ENCODE results near the gene CDK5. TPM values are rescaled to one million over a fixed set of nuclear protein-coding genes. Genes with fewer than 3 reads are reported as not detected.

CDK5 gene
- total RNA-seq, 1 experiment from 2014 or later: 23.8 TPM

DNA sequence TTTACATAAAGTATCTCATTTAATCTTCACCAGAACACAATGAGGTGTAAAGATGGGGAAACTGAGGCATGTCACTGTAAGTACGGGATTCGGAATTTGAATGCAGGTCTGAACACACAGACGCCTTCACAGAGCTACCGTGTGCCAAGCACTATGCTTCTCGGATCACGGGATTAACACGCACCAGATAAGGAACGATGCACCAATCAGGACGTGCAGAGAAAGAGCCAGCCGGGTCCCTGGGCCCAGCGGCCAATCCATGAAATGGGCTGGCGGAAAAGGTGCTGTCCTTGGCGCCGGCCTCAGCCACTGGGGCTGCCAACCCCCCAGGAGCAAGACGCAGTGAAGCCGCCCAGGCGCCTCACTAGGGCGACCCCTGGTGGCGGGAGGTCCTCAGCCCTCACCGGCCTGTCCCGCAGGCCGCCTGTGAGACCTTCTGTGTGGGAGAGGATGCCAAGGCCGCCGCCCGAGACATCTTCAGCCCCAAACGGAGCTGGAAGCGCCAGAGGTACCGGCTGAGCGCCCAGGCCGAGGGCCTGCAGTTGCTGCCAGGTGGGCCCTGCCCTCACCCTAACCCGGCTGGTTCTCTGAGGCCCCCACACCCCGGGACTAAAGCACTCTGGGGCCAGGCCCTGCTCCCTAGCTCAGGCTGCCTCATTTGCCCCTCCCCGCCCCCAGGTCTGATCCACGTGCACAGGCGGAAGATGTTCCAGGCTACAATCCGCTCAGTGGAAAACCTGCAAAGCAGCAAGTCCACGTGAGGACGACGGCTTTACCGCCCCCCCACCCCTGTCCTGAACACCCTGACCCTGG is 49.0 kb downstream of the CDK5 start:
- Mint-ChIP-seq H3K27ac (ENCODE audit: unreplicated experiment) (no peak overlapping the region), H3K27me3 (ENCODE audit: insufficient read depth, unreplicated experiment) (peaks cover 3% of the 10 kb centered on the region), H3K9me3 (ENCODE audit: unreplicated experiment) (no peaks in the 10 kb centered on the region), H3K4me1 (ENCODE audit: low read depth, unreplicated experiment) (peaks cover 10% of the 10 kb centered on the region), H3K36me3 (ENCODE audit: insufficient read depth, unreplicated experiment) (no peaks in the 10 kb centered on the region), H3K4me3 (ENCODE audit: unreplicated experiment) (no peak overlapping the region)
- Histone ChIP-seq H3K4me3 (ENCODE audit: low read depth, low read length) (no peak overlapping the region), H3K27me3 (replicated peaks; ENCODE audit: control insufficient read depth, insufficient read depth, low read length) (no peaks in the 10 kb centered on the region), H3K4me1 (peaks cover 23% of the 10 kb centered on the region), H3K36me3 (ENCODE audit: control insufficient read depth, insufficient read depth, low read length) (no peaks in the 10 kb centered on the region), H3K9me3 (no peaks in the 10 kb centered on the region)
- CTCF ChIA-PET: interaction anchor here (1.0 to 1.6 kb wide), 3 partner anchors 10 to 46 kb away, joined by 5 to 7 read pairs (median 7); no protein-coding TSS in a partner anchor
- TF ChIP-seq, protein P1, sequence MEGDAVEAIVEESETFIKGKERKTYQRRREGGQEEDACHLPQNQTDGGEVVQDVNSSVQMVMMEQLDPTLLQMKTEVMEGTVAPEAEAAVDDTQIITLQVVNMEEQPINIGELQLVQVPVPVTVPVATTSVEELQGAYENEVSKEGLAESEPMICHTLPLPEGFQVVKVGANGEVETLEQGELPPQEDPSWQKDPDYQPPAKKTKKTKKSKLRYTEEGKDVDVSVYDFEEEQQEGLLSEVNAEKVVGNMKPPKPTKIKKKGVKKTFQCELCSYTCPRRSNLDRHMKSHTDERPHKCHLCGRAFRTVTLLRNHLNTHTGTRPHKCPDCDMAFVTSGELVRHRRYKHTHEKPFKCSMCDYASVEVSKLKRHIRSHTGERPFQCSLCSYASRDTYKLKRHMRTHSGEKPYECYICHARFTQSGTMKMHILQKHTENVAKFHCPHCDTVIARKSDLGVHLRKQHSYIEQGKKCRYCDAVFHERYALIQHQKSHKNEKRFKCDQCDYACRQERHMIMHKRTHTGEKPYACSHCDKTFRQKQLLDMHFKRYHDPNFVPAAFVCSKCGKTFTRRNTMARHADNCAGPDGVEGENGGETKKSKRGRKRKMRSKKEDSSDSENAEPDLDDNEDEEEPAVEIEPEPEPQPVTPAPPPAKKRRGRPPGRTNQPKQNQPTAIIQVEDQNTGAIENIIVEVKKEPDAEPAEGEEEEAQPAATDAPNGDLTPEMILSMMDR (IDR thresholded peaks at IDR 0.05; ENCODE audit: insufficient read depth in 1 of 2, low read depth in 1 of 2, low read length in 1 of 2, severe bottlenecking in 1 of 2, unreplicated experiment in 1 of 2): peak; percentile 43 to 59
- POLR2A ChIA-PET: no interaction called here
- intact Hi-C loops (cut with micrococcal nuclease; ENCODE audit: unreplicated experiment): loop anchor here (2.0 kb wide), 1 partner anchor 46 kb away; no protein-coding TSS in a partner anchor
- no TSS peak for BruUV-seq (replicated peaks)
- DNase-seq: peak in 1 of 2 experiments; percentile 68

DNA sequence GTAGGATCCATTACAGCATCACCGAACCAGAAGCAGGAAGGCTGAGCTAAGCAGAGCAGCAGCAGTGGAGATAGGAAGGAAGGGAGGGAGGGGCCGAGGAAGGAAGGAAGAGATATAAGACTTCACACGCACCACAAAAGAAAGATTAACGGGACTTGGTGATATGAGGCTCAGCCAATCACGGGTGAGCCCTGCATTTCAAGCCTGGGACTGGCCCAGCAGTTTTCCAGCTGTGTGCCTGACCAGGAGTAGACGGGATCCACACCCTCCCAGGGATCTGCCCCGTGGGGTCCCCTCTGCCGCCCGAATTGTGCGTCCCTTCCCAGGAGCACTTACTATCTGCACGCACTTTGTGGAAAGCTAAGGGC is 49.6 kb downstream of the CDK5 start:
- Histone ChIP-seq H3K27me3 (replicated peaks; ENCODE audit: control insufficient read depth, insufficient read depth, low read length) (no peaks in the 10 kb centered on the region), H3K4me1 (peaks cover 23% of the 10 kb centered on the region), H3K9me3 (no peaks in the 10 kb centered on the region), H3K4me3 (ENCODE audit: low read depth, low read length) (no peak overlapping the region), H3K36me3 (ENCODE audit: control insufficient read depth, insufficient read depth, low read length) (no peaks in the 10 kb centered on the region)
- CTCF ChIA-PET: interaction anchor here (0.9 to 1.4 kb wide), 2 partner anchors 10 to 46 kb away, joined by 3 to 4 read pairs; no protein-coding TSS in a partner anchor
- Mint-ChIP-seq H3K27ac (ENCODE audit: unreplicated experiment) (no peak overlapping the region), H3K4me1 (ENCODE audit: low read depth, unreplicated experiment) (peaks cover 10% of the 10 kb centered on the region), H3K9me3 (ENCODE audit: unreplicated experiment) (no peaks in the 10 kb centered on the region), H3K36me3 (ENCODE audit: insufficient read depth, unreplicated experiment) (no peaks in the 10 kb centered on the region), H3K4me3 (ENCODE audit: unreplicated experiment) (no peak overlapping the region), H3K27me3 (ENCODE audit: insufficient read depth, unreplicated experiment) (peaks cover 3% of the 10 kb centered on the region)
- POLR2A ChIA-PET: no interaction called here
- no TSS peak for BruUV-seq (replicated peaks)
- TF ChIP-seq, protein P1 (IDR thresholded peaks at IDR 0.05; ENCODE audit: insufficient read depth in 1 of 2, low read depth in 1 of 2, low read length in 1 of 2, severe bottlenecking in 1 of 2, unreplicated experiment in 1 of 2): no peak
- intact Hi-C loops (cut with micrococcal nuclease; ENCODE audit: unreplicated experiment): loop anchor here (2.0 kb wide), 1 partner anchor 45 kb away; no protein-coding TSS in a partner anchor
- DNase-seq: no peak

DNA sequence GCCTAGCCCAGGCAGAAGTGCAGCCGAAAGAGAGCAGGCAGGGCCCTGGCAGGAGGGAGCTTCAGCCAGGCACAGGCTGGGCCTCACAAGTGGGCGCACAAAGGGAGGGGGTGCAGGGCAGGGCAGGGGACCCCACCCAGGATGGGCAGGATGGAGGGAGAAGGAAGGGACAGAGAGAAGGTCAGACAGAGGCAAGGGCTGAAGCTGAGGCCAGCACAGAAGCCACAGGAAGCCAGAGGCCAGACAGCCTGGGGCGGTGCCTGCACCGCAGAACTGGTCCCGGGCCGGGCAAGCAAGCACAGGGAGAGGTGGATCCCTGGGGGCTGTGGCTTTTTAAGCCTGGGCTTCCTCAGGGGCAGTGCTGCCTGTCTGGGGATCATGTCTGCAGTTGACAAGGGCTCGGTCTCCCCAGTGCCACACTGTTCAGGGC is 50.2 kb downstream of the CDK5 start:
- TF ChIP-seq, protein P1 (IDR thresholded peaks at IDR 0.05; ENCODE audit: insufficient read depth in 1 of 2, low read depth in 1 of 2, low read length in 1 of 2, severe bottlenecking in 1 of 2, unreplicated experiment in 1 of 2): no peak
- Histone ChIP-seq H3K9me3 (no peaks in the 10 kb centered on the region), H3K4me3 (ENCODE audit: low read depth, low read length) (no peak overlapping the region), H3K4me1 (peaks cover 17% of the 10 kb centered on the region), H3K36me3 (ENCODE audit: control insufficient read depth, insufficient read depth, low read length) (no peaks in the 10 kb centered on the region), H3K27me3 (replicated peaks; ENCODE audit: control insufficient read depth, insufficient read depth, low read length) (no peaks in the 10 kb centered on the region)
- Mint-ChIP-seq H3K4me3 (ENCODE audit: unreplicated experiment) (no peak overlapping the region), H3K9me3 (ENCODE audit: unreplicated experiment) (no peaks in the 10 kb centered on the region), H3K36me3 (ENCODE audit: insufficient read depth, unreplicated experiment) (no peaks in the 10 kb centered on the region), H3K4me1 (ENCODE audit: low read depth, unreplicated experiment) (peaks cover 6% of the 10 kb centered on the region), H3K27ac (ENCODE audit: unreplicated experiment) (no peak overlapping the region), H3K27me3 (ENCODE audit: insufficient read depth, unreplicated experiment) (peaks cover 3% of the 10 kb centered on the region)
- no peak for DNase-seq
- ChIA-PET CTCF (interaction anchor here (0.9 to 1.4 kb wide), 3 partner anchors 11 to 45 kb away, joined by 3 to 4 read pairs (median 3); no protein-coding TSS in a partner anchor), POLR2A (no interaction called here)
- intact Hi-C loops (cut with micrococcal nuclease; ENCODE audit: unreplicated experiment): no loop called here
- no TSS peak for BruUV-seq (replicated peaks)
